Measurements from ENCODE around the gene P4HA1.
A peak's percentile ranks its signal among the peaks of the same experiment; 100 is the strongest.
"Not testable (repeated sequence)": the region's sequence is repeated elsewhere in the genome, so short reads cannot be mapped to it uniquely, and the experiment has no call there.

The P4HA1 gene

GRCh38 chr10:73096449-73097304, at the start of gene P4HA1:
TSS of gene P4HA1 (minus strand) at chr10:73096866. CDS start at chr10:73074883, 21,983 bp downstream.
- peak; percentile 98 for DNase-seq (ENCODE audit: low read depth)

GRCh38 chr10:73141603-73142002, 44.9 kb upstream of the P4HA1 start:
- no peak for DNase-seq (ENCODE audit: low read depth)

GRCh38 chr10:73139251-73139650, 42.6 kb upstream of the P4HA1 start:
- DNase-seq (ENCODE audit: low read depth), result no peak

GRCh38 chr10:73136627-73137026, 40.0 kb upstream of the P4HA1 start:
- no peak for DNase-seq (ENCODE audit: low read depth)

GRCh38 chr10:73134727-73135126, 38.1 kb upstream of the P4HA1 start:
- no peak for DNase-seq (ENCODE audit: low read depth)

- DNase-seq (ENCODE audit: low read depth), result no peak
Measured at GRCh38 chr10:73131913-73132686, 35.4 kb upstream of the P4HA1 start.

- no peak for DNase-seq (ENCODE audit: low read depth)
Measured at GRCh38 chr10:73131301-73131700, 34.6 kb upstream of the P4HA1 start.

GRCh38 chr10:73126343-73126742, 29.7 kb upstream of the P4HA1 start:
- no peak for DNase-seq (ENCODE audit: low read depth)

GRCh38 chr10:73119952-73120351, 23.3 kb upstream of the P4HA1 start:
- DNase-seq (ENCODE audit: low read depth), result no peak

GRCh38 chr10:73119457-73119856, 22.8 kb upstream of the P4HA1 start:
- DNase-seq (ENCODE audit: low read depth), result no peak

GRCh38 chr10:73117976-73118743, 21.5 kb upstream of the P4HA1 start:
- DNase-seq (ENCODE audit: low read depth), result no peak

- no peak for DNase-seq (ENCODE audit: low read depth)
Measured at GRCh38 chr10:73116017-73116416, 19.4 kb upstream of the P4HA1 start.

GRCh38 chr10:73113551-73113950, 16.9 kb upstream of the P4HA1 start:
- no peak for DNase-seq (ENCODE audit: low read depth)

- DNase-seq (ENCODE audit: low read depth), result not testable (repeated sequence)
Measured at GRCh38 chr10:73112032-73112431, 15.4 kb upstream of the P4HA1 start.

- peak; percentile 18 for DNase-seq (ENCODE audit: low read depth)
Measured at GRCh38 chr10:73110345-73110849, 13.7 kb upstream of the P4HA1 start, which contains the start of gene NUDT13. TSS of gene NUDT13 (plus strand) at chr10:73110455. CDS start at chr10:73114366, 3,911 bp downstream.

- DNase-seq (ENCODE audit: low read depth), result not testable (repeated sequence)
Measured at GRCh38 chr10:73109248-73109652, 12.6 kb upstream of the P4HA1 start.

- DNase-seq (ENCODE audit: low read depth), result no peak
Measured at GRCh38 chr10:73106301-73106700, 9.6 kb upstream of the P4HA1 start.

- no peak for DNase-seq (ENCODE audit: low read depth)
Measured at GRCh38 chr10:73099141-73099540, 2.5 kb upstream of the P4HA1 start.

GRCh38 chr10:73097305-73097670, 622 bp upstream of the P4HA1 start:
- DNase-seq (ENCODE audit: low read depth), result no peak

- peak; percentile 58 for DNase-seq (ENCODE audit: low read depth)
Measured at GRCh38 chr10:73096041-73096448, 621 bp downstream of the P4HA1 start.

GRCh38 chr10:73095481-73096021, 1.1 kb downstream of the P4HA1 start:
- DNase-seq (ENCODE audit: low read depth), result no peak

GRCh38 chr10:73094986-73095480, 1.6 kb downstream of the P4HA1 start:
- DNase-seq (ENCODE audit: low read depth), result no peak

Data from activated T-helper 1 cell treated with Interleukin-2 at 50 U/mL for 16 hours (primary cell).